HL-60/S4 (cell line): ENCODE data around the gene SH3PXD2B.
"Not testable (repeated sequence)": the region's sequence is repeated elsewhere in the genome, so short reads cannot be mapped to it uniquely, and the experiment has no call there.

Experiments
- in situ Hi-C: fragments of 300-500 bp; cut with MboI; formaldehyde crosslinking; loops from 2 replicates; pipeline ENCODE4 v1.14.3; 2022; ENCODE audit warnings: low sequenced_read_pairs

SH3PXD2B gene

GRCh38 chr5:172422255-172422654, 32.1 kb downstream of the SH3PXD2B start:
- in situ Hi-C loops: no loop called here

- in situ Hi-C loops: no loop called here
These were observed 33.3 kb downstream of the SH3PXD2B start for GRCh38 chr5:172421020-172421419.

DNA sequence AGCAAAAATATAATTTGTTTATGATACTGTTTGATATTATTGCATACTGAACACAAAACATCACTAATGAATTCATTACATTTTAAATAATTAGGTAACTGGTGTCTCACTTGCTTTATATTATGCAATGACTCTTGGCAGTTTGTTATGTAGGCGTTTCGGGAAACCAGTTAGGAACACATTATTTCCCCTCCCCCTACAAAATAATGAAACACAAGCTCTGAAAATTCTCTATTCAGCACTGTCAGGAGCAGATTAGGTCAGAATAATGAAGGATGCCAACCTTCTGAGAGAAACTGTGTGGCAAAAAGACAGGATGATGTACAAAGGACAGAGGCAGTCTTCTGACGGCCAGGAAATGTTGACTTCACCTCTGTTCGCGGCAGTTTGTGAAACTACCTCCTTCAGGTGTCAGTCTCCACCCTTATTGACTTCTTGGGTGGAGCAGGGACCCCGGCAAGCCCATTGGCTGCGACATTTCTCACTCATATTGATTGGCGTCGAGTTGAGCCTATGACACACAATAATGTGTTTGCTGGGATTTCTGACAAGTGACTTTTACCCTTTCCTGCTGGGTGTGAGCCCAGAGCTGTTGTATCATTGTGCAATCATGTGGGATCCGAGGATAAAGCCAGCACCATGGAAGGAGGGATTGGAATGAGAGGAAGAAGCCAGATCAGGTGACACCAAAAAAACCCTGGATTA, 33.9 kb downstream of the SH3PXD2B start:
- in situ Hi-C loops: no loop called here

DNA sequence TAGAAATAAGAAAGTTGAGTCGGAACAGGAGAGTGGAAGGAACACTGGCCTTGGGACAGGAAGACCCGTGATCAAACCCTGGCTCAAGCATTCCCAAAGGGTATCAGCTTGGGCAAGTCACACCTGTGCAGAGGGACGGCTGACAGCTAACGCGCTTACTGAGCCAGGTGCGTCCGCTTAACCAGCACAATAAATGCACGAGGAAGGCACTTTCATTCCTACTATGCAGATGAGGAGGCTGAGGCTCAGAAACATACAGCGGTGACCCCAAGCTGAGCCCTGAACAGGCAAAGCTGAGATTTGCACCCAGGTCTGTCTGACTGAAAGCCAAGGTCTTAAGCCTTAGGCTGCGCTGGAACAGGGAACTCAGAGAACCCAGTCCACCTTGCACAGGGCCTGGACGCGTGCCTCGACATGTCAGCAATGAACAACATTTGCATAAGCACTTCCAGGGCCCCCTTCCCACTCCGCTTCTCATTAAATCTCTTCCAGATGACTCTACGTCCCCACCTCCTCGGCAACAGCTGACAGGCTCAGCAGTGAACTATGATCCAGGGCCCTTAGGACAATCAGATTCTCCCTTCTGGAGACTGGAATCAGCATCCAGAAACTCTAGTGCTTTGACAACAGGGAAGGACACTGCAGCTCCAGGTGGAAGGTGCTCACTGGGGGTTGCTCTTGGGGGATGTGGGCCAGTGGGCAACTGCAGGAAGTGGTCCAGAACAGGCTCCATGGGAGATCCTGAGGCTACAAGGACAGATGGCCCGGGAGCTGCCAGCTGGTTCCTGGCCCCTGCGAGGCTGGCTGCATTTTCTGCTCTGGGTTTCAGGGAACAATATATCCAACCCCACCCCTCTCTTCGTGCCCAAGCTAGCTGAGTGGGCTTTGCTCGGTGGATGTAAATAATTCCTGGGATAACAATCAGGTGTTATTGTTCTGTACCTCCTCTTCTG, 35.2 kb downstream of the SH3PXD2B start:
- in situ Hi-C loops: no loop called here

DNA sequence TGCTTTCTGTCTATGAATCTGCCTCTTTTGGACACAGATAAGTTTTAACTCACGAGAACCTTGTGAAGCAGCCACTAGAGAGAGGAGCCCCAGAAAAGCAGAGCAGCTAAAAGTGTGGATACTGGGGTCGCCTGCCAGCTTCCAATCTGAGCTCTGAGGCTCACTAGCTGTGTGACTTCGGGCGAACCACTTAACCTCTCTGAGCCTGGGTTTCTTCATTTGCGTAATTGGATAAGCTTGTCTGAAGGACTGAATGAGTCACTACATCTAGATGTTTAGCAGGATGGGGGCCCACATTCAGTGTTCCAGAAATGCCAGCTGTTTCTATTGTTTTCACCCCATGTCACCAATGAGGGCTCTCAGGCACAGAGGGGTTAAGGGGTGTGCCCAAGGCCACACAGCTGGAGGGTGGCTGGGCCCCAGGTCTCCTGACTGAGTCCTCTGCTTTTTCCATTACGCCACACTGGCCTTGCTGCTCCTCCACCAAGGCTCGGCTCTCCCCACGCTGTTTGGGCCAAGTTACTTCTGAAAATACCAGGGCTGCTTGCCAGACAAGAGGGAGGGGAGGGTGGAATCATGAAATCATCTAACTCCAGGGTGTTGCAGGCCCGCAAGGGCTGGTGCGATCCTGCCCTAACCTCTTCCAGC, 36.2 kb downstream of the SH3PXD2B start:
- in situ Hi-C loops: no loop called here

DNA sequence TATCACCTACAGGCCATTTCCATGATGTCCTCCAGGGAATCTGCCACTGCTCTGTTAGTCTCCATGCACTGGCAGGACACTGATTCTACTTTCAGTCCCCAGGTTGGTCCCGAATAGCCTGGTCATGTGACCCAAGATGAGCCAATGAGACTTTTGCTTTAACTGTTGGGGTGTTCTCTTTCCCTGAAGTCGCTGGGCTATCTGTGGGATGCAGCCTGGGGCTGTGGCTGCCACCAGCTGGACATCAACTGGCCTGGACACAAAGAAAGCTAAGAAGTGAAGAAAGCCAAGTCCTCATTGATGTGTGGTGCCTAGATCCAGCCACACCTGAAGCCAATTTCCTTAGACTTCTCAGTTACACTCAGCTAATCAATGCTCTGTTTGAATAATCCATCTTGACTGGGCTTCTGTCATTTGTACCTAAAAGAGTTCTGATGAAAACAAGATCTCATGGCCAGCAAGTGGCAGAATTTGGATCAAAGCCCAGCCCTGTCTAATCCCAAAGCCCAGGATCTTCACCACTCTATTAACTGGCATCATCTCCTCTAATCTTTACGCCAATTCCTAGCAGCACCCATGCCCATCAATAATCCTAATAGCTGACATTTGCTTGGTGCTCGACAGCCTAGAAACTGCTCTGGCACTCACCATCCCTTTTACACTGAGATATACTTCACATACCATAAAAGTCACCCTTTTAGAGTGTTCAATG, 37.0 kb downstream of the SH3PXD2B start:
- in situ Hi-C loops: no loop called here

GRCh38 chr5:172415362-172416275, 38.7 kb downstream of the SH3PXD2B start:
- in situ Hi-C loops: no loop called here

- in situ Hi-C loops: no loop called here
These were observed 39.6 kb downstream of the SH3PXD2B start for GRCh38 chr5:172414531-172415361.

- in situ Hi-C loops: no loop called here
These were observed 40.6 kb downstream of the SH3PXD2B start for GRCh38 chr5:172413601-172414171.

GRCh38 chr5:172412724-172413286, 41.5 kb downstream of the SH3PXD2B start:
- in situ Hi-C loops: no loop called here

DNA sequence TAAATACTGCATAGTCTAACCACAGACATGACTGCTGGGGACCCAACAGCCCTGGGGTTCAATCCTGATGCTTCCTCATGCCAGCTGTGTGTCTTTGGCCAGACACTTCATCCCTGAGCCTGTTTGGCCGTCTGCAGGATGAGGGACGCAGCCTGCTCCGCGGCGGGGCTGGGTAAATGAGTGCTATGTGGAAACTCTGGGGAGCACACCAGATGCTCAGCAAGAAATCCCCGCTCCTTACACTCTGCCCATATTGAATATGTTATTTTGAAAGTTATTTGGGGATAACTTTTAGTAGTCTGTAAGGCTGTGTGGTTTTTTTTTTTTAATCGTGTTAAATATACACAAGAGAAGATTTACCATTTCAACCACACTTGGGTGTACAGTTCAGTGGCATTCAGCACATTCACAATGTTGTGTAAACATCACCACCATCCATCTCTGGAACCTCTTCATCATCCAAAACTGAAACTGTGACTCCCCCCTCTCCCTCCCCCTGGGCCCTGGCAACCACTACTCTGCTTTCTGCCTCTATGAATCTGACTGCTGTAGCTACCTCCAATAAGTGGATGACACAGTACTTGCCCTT, 42.7 kb downstream of the SH3PXD2B start:
- in situ Hi-C loops: no loop called here

DNA sequence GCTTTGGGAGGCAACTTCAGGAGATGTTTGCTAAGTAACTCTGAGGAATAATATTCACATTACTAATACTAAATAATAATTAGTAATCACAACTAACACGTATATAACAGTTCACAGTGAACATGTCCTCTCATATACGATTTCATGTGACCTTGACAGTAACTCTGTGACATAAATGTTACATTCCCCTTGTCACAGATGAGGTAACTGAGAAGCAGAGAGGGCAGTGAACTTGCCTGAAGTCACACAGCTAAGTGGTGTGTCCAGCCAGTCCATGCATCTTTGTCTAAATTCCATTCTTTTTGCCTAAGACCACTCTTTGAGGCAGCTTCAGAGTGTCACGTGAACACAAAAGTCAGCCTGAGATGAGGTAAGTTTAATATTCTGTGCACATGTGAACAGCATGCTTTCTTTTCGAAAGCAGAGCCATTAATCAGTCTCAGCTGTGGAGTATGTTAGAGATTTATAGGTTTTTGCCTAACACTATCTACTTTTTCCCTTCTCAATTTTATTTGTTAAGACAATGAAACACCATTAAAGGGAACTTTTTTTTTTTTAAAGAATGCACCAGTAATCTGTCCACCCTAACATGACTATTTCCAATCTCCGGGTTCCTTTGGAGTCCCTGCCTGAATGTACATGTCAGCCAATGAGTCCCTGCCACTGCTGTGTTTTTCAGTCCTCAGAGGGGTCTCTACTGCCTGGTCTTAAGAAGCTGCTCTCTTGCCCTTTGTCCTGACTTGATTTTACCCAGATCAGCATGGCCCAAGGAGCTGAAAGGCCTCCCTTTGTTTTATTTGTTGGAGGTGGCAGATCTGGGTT, 43.5 kb downstream of the SH3PXD2B start:
- in situ Hi-C loops: no loop called here

- in situ Hi-C loops: no loop called here
These were observed 44.2 kb downstream of the SH3PXD2B start for GRCh38 chr5:172410160-172410559.

DNA sequence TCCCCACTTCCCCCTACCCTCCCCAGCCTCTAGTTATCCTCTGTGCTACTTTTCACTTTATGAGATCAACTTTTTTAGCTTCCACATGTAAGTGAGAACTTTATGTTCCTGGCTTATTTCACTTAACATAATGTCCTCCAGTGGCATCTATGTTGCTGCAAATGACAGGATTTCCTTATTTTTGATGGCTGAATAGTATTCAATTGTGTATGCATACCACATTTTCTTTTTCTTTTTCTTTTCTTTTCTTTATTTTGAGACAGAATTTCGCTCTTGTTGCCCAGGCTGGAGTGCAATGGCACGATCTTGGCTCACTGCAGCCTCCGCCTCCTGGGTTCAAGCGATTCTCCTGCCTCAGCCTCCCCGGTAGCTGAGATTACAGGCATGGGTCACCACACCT, 44.8 kb downstream of the SH3PXD2B start:
- in situ Hi-C loops: not testable (repeated sequence)

- in situ Hi-C loops: no loop called here
These were observed 46.5 kb downstream of the SH3PXD2B start for GRCh38 chr5:172407822-172408221.

DNA sequence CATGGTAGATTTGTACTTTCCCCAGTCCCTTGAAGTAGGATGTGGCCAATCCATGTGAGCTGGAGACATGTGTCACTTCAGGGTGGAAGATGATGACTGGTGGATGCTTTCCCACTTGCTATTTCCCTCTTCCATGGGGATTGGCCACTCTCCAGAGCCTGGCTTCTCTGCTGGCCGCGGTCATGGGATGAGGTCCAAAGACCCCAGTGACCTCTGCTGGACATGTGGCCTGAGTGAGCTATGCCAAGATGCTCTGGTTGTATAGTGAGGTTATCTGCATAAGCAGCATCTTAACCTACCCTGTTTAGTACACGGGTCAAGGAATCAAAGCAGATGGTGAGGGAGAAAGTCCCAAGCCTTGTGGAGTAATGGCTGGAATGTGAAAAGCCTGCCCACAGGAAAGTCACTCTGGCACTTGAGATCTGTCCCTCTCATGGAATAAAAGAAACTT, 47.1 kb downstream of the SH3PXD2B start:
- in situ Hi-C loops: no loop called here
